Measurements from ENCODE around the gene SLC17A4.

DNA sequence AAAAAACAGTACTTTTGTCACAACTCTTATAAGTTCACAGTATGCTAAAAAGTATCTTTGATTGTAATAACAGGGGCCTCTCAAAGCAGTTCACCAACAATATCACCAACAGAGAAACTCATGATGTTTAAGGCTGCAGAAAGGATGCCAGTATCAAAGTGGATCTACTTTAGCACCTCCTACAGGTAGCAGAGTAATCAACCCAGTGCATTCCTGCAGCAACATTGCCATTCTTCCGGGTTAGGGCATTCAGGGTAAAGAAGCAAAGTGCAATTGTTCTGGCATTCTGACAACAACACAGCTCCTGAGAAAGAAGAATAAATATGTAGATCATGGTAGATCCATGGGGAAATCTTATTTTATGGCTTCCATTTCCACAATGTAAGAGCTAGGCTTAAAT is 7.6 kb upstream of the SLC17A4 start:
- TF ChIP-seq SMC3 (IDR thresholded peaks at IDR 0.05) (no peak), NFE2L2 (conservative IDR thresholded peaks at IDR 0.05; ENCODE audit: low read length) (no peak), CTCF (IDR thresholded peaks at IDR 0.05) (no peak), ZFP36 (IDR thresholded peaks at IDR 0.05; ENCODE audit: borderline replicate concordance, partially characterized antibody) (no peak), JUN (IDR thresholded peaks at IDR 0.05) (no peak), POLR2A (IDR thresholded peaks at IDR 0.05; ENCODE audit: low read length) (no peak), PHF8 (IDR thresholded peaks at IDR 0.05; ENCODE audit: borderline replicate concordance, low read depth) (no peak), RNF2 (IDR thresholded peaks at IDR 0.05; ENCODE audit: borderline replicate concordance, low read depth) (no peak)
- TF ChIP-seq, protein P1, sequence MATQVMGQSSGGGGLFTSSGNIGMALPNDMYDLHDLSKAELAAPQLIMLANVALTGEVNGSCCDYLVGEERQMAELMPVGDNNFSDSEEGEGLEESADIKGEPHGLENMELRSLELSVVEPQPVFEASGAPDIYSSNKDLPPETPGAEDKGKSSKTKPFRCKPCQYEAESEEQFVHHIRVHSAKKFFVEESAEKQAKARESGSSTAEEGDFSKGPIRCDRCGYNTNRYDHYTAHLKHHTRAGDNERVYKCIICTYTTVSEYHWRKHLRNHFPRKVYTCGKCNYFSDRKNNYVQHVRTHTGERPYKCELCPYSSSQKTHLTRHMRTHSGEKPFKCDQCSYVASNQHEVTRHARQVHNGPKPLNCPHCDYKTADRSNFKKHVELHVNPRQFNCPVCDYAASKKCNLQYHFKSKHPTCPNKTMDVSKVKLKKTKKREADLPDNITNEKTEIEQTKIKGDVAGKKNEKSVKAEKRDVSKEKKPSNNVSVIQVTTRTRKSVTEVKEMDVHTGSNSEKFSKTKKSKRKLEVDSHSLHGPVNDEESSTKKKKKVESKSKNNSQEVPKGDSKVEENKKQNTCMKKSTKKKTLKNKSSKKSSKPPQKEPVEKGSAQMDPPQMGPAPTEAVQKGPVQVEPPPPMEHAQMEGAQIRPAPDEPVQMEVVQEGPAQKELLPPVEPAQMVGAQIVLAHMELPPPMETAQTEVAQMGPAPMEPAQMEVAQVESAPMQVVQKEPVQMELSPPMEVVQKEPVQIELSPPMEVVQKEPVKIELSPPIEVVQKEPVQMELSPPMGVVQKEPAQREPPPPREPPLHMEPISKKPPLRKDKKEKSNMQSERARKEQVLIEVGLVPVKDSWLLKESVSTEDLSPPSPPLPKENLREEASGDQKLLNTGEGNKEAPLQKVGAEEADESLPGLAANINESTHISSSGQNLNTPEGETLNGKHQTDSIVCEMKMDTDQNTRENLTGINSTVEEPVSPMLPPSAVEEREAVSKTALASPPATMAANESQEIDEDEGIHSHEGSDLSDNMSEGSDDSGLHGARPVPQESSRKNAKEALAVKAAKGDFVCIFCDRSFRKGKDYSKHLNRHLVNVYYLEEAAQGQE (IDR thresholded peaks at IDR 0.05): no peak
- TF ChIP-seq, protein P2, sequence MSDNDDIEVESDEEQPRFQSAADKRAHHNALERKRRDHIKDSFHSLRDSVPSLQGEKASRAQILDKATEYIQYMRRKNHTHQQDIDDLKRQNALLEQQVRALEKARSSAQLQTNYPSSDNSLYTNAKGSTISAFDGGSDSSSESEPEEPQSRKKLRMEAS (IDR thresholded peaks at IDR 0.05): no peak

All from A549 (cell line).